Glutamatergic neuron (in vitro differentiated cells): ENCODE data around the gene EFCAB6. TPM values are rescaled to one million over a fixed set of nuclear protein-coding genes. Genes with fewer than 3 reads are reported as not detected.

Experiments used
- DNase-seq: peaks from one replicate; pipeline ENCODE4 v3.0.0; 2022
- H3K27ac Mint-ChIP-seq: one replicate; pipeline ENCODE4 v1.8.0; 2020; ENCODE audit warnings: mild to moderate bottlenecking, mixed read lengths, inconsistent platforms; ENCODE audit not compliant: unreplicated experiment
- H3K27me3 Mint-ChIP-seq: one replicate; pipeline ENCODE4 v1.8.0; 2020; ENCODE audit warnings: mild to moderate bottlenecking, moderate library complexity, mixed read lengths, inconsistent platforms; ENCODE audit not compliant: unreplicated experiment
- H3K36me3 Mint-ChIP-seq: one replicate; pipeline ENCODE4 v1.8.0; 2020; ENCODE audit warnings: mild to moderate bottlenecking, mixed read lengths, inconsistent platforms; ENCODE audit not compliant: unreplicated experiment
- H3K4me1 Mint-ChIP-seq: one replicate; pipeline ENCODE4 v1.8.0; 2020; ENCODE audit warnings: mild to moderate bottlenecking, low read depth, mixed read lengths, inconsistent platforms; ENCODE audit not compliant: unreplicated experiment
- H3K4me3 Mint-ChIP-seq: one replicate; pipeline ENCODE4 v1.8.0; 2020; ENCODE audit warnings: mild to moderate bottlenecking, mixed read lengths, inconsistent platforms; ENCODE audit not compliant: unreplicated experiment
- H3K9me3 Mint-ChIP-seq: one replicate; pipeline ENCODE4 v1.8.0; 2020; ENCODE audit warnings: mild to moderate bottlenecking, moderate library complexity, mixed read lengths, inconsistent platforms; ENCODE audit not compliant: unreplicated experiment
- CTCF ChIP-seq: fragments of 200-600 bp; sonication (generic); IDR thresholded peaks from one replicate; pipeline ENCODE4 v1.5.0; 2021; ENCODE audit not compliant: partially characterized antibody, unreplicated experiment
- total RNA-seq: library from RNA; stranded (reverse); fragmentation: NEBNext Ultra II Directional; extraction: Animal tissue kit (Norgen Biotek cat#: 25700); gene quantifications from one replicate; pipeline ENCODE4 v1.2.1, GENCODE V29; 2021; ENCODE audit not compliant: unreplicated experiment

The EFCAB6 gene
- total RNA-seq, 1 donor from 2014 or later = 0.96 TPM

- H3K27me3 Mint-ChIP-seq = peaks cover 10% of the 10 kb centered on the region
- peaks cover 4% of the 10 kb centered on the region for H3K9me3 Mint-ChIP-seq
- no peaks in the 10 kb centered on the region for H3K36me3 Mint-ChIP-seq
- no peak for TF ChIP-seq CTCF
- no peak overlapping the region for H3K4me3 Mint-ChIP-seq
- H3K4me1 Mint-ChIP-seq = peaks cover 3% of the 10 kb centered on the region
- DNase-seq = no peak
- no peak overlapping the region for H3K27ac Mint-ChIP-seq
Measured at GRCh38 chr22:43483669-43484068, 328.4 kb downstream of the EFCAB6 start.

GRCh38 chr22:43483266-43483665, 328.8 kb downstream of the EFCAB6 start:
- peaks cover 3% of the 10 kb centered on the region for H3K4me1 Mint-ChIP-seq
- H3K4me3 Mint-ChIP-seq = no peak overlapping the region
- no peaks in the 10 kb centered on the region for H3K36me3 Mint-ChIP-seq
- H3K27me3 Mint-ChIP-seq = peaks cover 10% of the 10 kb centered on the region
- TF ChIP-seq CTCF = no peak
- H3K9me3 Mint-ChIP-seq = peaks cover 4% of the 10 kb centered on the region
- no peak for DNase-seq
- H3K27ac Mint-ChIP-seq = no peak overlapping the region

GRCh38 chr22:43482318-43482625, 329.8 kb downstream of the EFCAB6 start:
- Mint-ChIP-seq H3K4me3 (no peak overlapping the region), H3K27me3 (peaks cover 10% of the 10 kb centered on the region), H3K36me3 (no peaks in the 10 kb centered on the region), H3K9me3 (peaks cover 4% of the 10 kb centered on the region), H3K4me1 (peaks cover 3% of the 10 kb centered on the region), H3K27ac (no peak overlapping the region)
- no peak for DNase-seq
- no peak for TF ChIP-seq CTCF

GRCh38 chr22:43481568-43482317, 330.4 kb downstream of the EFCAB6 start:
- Mint-ChIP-seq H3K27me3 (peaks cover 7% of the 10 kb centered on the region), H3K27ac (no peak overlapping the region), H3K4me3 (no peak overlapping the region), H3K9me3 (peaks cover 4% of the 10 kb centered on the region), H3K4me1 (peaks cover 3% of the 10 kb centered on the region), H3K36me3 (no peaks in the 10 kb centered on the region)
- DNase-seq = no peak
- no peak for TF ChIP-seq CTCF

- peak overlapping the region; percentile 2 for H3K27ac Mint-ChIP-seq
Measured at GRCh38 chr22:43479962-43480361, 332.1 kb downstream of the EFCAB6 start.

More at GRCh38 chr22:43479962-43480361, 332.1 kb downstream of the EFCAB6 start:
- Mint-ChIP-seq H3K9me3 (peaks cover 4% of the 10 kb centered on the region), H3K4me1 (peaks cover 3% of the 10 kb centered on the region), H3K4me3 (no peak overlapping the region), H3K36me3 (no peaks in the 10 kb centered on the region), H3K27me3 (peaks cover 4% of the 10 kb centered on the region)
- DNase-seq = no peak
- TF ChIP-seq CTCF = no peak
